HG03520 (cell line): ENCODE measurements around the gene ZNF584.
"Not testable (repeated sequence)": the region's sequence is repeated elsewhere in the genome, so short reads cannot be mapped to it uniquely, and the experiment has no call there.

Experiments used
- ATAC-seq: cut with Tn5 transposase; IDR thresholded peaks from one replicate; pipeline ENCODE4 v1.9.1; 2021; ENCODE audit warnings: mild to moderate bottlenecking, moderate library complexity; ENCODE audit not compliant: unreplicated experiment

The ZNF584 gene

GRCh38 chr19:58403920-58404478 lies 4.5 kb upstream of the ZNF584 start:
- ATAC-seq, result not testable (repeated sequence)

- ATAC-seq, result no peak
Measured at GRCh38 chr19:58406818-58407657, 1.4 kb upstream of the ZNF584 start.

GRCh38 chr19:58407658-58408151 lies 744 bp upstream of the ZNF584 start:
- no peak for ATAC-seq

- peak; percentile 9 for ATAC-seq
Measured at GRCh38 chr19:58409010-58409790, 751 bp downstream of the ZNF584 start.

- ATAC-seq, result no peak
Measured at GRCh38 chr19:58416604-58417003, 8.2 kb downstream of the ZNF584 start.

- ATAC-seq, result no peak
Measured at GRCh38 chr19:58417071-58417470, 8.6 kb downstream of the ZNF584 start.

- no peak for ATAC-seq
Measured at GRCh38 chr19:58428617-58429016, 20.2 kb downstream of the ZNF584 start.

GRCh38 chr19:58429745-58430144 lies 21.3 kb downstream of the ZNF584 start:
- no peak for ATAC-seq

GRCh38 chr19:58434217-58434616 lies 25.8 kb downstream of the ZNF584 start:
- ATAC-seq, result no peak

GRCh38 chr19:58439576-58440554 lies 31.4 kb downstream of the ZNF584 start, which contains the start of gene ZNF132:
Gene ZNF132, minus strand, starts transcription at chr19:58440153. Its CDS starts 332 bp downstream, at chr19:58439821.
- ATAC-seq, result peak; percentile 90

- no peak for ATAC-seq
Measured at GRCh38 chr19:58440556-58440955, 32.1 kb downstream of the ZNF584 start.

GRCh38 chr19:58442986-58443385 lies 34.5 kb downstream of the ZNF584 start:
- not testable (repeated sequence) for ATAC-seq

GRCh38 chr19:58448860-58449259 lies 40.4 kb downstream of the ZNF584 start:
- not testable (repeated sequence) for ATAC-seq

GRCh38 chr19:58449980-58450379 lies 41.5 kb downstream of the ZNF584 start:
- ATAC-seq, result not testable (repeated sequence)

GRCh38 chr19:58450856-58451357 lies 42.5 kb downstream of the ZNF584 start:
- no peak for ATAC-seq

GRCh38 chr19:58451358-58452101 lies 43.1 kb downstream of the ZNF584 start, which contains the start of gene ZNF324B:
Gene ZNF324B, plus strand, starts transcription at chr19:58451622. Its CDS starts 2,080 bp downstream, at chr19:58453702.
- ATAC-seq, result peak; percentile 87

- ATAC-seq, result no peak
Measured at GRCh38 chr19:58453743-58454142, 45.3 kb downstream of the ZNF584 start.

- ATAC-seq, result no peak
Measured at GRCh38 chr19:58455306-58455705, 46.9 kb downstream of the ZNF584 start.

- no peak for ATAC-seq
Measured at GRCh38 chr19:58456111-58456510, 47.7 kb downstream of the ZNF584 start.
